Natural killer cell treated with Interleukin-12 subunit alpha and Interleukin-12 subunit beta and Interleukin-15 and Interleukin-18, amount 100 ng/mL, for 72 hours (primary cell): ENCODE results near the gene SIPA1L3. TPM values are rescaled to one million over a fixed set of nuclear protein-coding genes. Genes with fewer than 3 reads are reported as not detected.

Experiments
- total RNA-seq, 2 donors: library from RNA; stranded (reverse); gene quantifications; one replicate each; pipeline ENCODE4 v1.2.3, GENCODE V29; 2022

Gene SIPA1L3
- total RNA-seq, 2 donors from 2014 or later, result 16.8 to 31.0 TPM

Other genes starting within 250 kb of the SIPA1L3 start
- gene ZNF607, start 187.4 kb upstream of the SIPA1L3 start, total RNA-seq, result 1 to 10 TPM; 5.6 to 7.8 TPM
- gene ZNF573, start 127.6 kb upstream of the SIPA1L3 start, total RNA-seq, result 10 to 100 TPM in 1 of 2 donors, 1 to 10 TPM in 1; 6.2 to 15.0 TPM
- gene WDR87, start 614 bp upstream of the SIPA1L3 start, total RNA-seq, result not detected